RWPE2 (cell line): Measurements from ENCODE around the gene CDS2.

ENCODE experiments used
- ATAC-seq: fragments of 200-7000 bp; cut with Tn5 transposase; 3 replicates; pipeline ENCODE4 v1.9.1; 2021; ENCODE audit warnings: low read depth
- DNase-seq: peaks from one replicate; pipeline ENCODE4 v3.0.0-alpha.2; 2020; ENCODE audit warnings: low spot score
- H3K27ac ChIP-seq: fragments of 450-650 bp; 2 replicates; pipeline ENCODE4 v1.5.1; 2017; ENCODE audit warnings: mild to moderate bottlenecking; ENCODE audit not compliant: poor library complexity, severe bottlenecking
- H3K27me3 ChIP-seq: fragments of 250-450 bp; sonication (Bioruptor Pico); 2 replicates; pipeline ENCODE4 v1.5.1; 2021; ENCODE audit warnings: mild to moderate bottlenecking, moderate library complexity; ENCODE audit not compliant: insufficient read depth, poor library complexity, severe bottlenecking
- H3K36me3 ChIP-seq: fragments of 250-450 bp; sonication (Bioruptor Pico); 2 replicates; pipeline ENCODE4 v1.5.1; 2020; ENCODE audit warnings: low read depth, mild to moderate bottlenecking, moderate library complexity
- H3K4me1 ChIP-seq: fragments of 250-450 bp; sonication (Bioruptor Pico); 2 replicates; pipeline ENCODE4 v1.5.1; 2021; ENCODE audit warnings: mild to moderate bottlenecking, moderate library complexity; ENCODE audit not compliant: insufficient read depth, poor library complexity, severe bottlenecking
- H3K4me3 ChIP-seq: fragments of 250-450 bp; sonication (Bioruptor Pico); 2 replicates; pipeline ENCODE4 v1.5.1; 2021; ENCODE audit warnings: mild to moderate bottlenecking, moderate library complexity; ENCODE audit not compliant: severe bottlenecking
- H3K9me3 ChIP-seq: fragments of 250-450 bp; sonication (Bioruptor Pico); 2 replicates; pipeline ENCODE4 v1.5.1; 2021; ENCODE audit warnings: mild to moderate bottlenecking, moderate library complexity; ENCODE audit not compliant: severe bottlenecking
- TF ChIP-seq, protein P1 (sequence below): fragments of 450-650 bp; IDR thresholded peaks from one replicate; pipeline ENCODE4 v1.5.1; 2017; ENCODE audit warnings: mild to moderate bottlenecking, moderate library complexity; ENCODE audit not compliant: poor library complexity, severe bottlenecking

Gene CDS2

DNA sequence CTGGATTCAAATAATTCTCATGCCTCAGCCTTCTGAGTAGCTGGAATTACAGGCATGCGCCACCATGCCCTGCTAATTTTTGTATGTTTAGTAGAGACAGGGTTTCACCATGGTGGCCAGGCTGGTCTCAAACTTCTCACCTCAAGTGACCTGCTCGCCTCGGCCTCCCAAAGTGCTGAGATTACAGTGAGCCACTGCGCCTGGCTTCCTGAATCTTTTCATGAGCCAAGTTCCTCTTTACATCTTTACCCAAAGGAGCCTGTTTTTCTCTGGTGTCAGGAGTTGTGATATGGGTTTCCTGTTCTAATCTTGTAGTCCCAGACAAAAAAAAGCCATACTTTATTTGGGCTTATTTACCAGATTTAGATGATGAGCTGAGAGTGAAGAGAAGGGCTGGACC is 41.4 kb upstream of the CDS2 start:
- Histone ChIP-seq H3K27me3 (no peaks in the 10 kb centered on the region), H3K27ac (no peak overlapping the region), H3K9me3 (no peaks in the 10 kb centered on the region), H3K36me3 (no peaks in the 10 kb centered on the region), H3K4me3 (no peak overlapping the region), H3K4me1 (no peaks in the 10 kb centered on the region)
- TF ChIP-seq, protein P1, sequence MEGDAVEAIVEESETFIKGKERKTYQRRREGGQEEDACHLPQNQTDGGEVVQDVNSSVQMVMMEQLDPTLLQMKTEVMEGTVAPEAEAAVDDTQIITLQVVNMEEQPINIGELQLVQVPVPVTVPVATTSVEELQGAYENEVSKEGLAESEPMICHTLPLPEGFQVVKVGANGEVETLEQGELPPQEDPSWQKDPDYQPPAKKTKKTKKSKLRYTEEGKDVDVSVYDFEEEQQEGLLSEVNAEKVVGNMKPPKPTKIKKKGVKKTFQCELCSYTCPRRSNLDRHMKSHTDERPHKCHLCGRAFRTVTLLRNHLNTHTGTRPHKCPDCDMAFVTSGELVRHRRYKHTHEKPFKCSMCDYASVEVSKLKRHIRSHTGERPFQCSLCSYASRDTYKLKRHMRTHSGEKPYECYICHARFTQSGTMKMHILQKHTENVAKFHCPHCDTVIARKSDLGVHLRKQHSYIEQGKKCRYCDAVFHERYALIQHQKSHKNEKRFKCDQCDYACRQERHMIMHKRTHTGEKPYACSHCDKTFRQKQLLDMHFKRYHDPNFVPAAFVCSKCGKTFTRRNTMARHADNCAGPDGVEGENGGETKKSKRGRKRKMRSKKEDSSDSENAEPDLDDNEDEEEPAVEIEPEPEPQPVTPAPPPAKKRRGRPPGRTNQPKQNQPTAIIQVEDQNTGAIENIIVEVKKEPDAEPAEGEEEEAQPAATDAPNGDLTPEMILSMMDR: no peak
- ATAC-seq (no peak), DNase-seq (no peak)

DNA sequence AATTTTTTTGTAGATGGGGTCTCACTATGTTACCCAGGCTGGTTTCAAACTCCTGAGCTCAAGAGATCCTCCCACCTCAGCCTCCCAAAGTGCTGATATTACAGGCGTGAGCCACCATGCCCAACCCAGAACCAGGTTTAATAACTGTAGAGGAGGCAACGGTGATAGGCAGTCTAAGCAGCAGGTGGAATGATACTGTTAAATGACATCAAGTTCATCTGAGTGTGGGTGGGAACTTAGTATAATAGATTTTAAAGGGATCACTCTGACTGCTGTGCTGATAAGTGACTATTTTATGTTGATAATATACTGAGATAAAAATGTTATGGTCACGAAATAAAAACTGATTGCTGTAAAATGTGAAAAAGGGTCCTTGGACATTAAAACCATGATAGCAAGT is 38.1 kb upstream of the CDS2 start:
- no peak overlapping the region for H3K27ac ChIP-seq
- no peak overlapping the region for H3K4me3 ChIP-seq
- TF ChIP-seq, protein P1: no peak
- H3K27me3 ChIP-seq: no peaks in the 10 kb centered on the region
- no peak for ATAC-seq
- H3K36me3 ChIP-seq: no peaks in the 10 kb centered on the region; the same call in 1 of the 2 replicates
- no peaks in the 10 kb centered on the region for H3K9me3 ChIP-seq
- H3K4me1 ChIP-seq: no peaks in the 10 kb centered on the region
- DNase-seq: no peak

DNA sequence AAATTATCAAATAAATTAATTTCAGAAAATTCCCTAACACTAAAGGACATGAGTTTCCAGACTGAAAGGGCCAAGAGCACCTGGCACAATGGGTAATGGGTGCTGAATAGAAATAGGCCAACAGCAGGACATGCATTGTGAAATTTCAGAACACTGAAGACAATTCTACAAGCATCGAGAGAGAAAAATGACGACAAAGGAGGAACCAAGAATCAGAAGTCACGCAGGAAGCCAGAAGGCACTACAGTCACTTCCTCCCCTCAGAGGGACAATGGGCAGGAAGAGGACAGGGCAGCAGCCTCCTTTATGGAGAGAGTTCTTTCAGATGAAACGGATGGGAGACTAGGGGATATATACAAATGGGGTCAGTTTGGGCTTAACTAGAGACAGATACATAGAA is 36.6 kb upstream of the CDS2 start:
- no peaks in the 10 kb centered on the region for H3K27me3 ChIP-seq
- DNase-seq (no peak), ATAC-seq (0 out of 3 replicates have a peak, but pooled peaks have one; percentile 20)
- H3K27ac ChIP-seq: no peak overlapping the region
- TF ChIP-seq, protein P1: no peak
- H3K9me3 ChIP-seq: no peaks in the 10 kb centered on the region
- no peaks in the 10 kb centered on the region; the same call in 1 of the 2 replicates for H3K36me3 ChIP-seq
- H3K4me3 ChIP-seq: no peak overlapping the region
- H3K4me1 ChIP-seq: no peaks in the 10 kb centered on the region

DNA sequence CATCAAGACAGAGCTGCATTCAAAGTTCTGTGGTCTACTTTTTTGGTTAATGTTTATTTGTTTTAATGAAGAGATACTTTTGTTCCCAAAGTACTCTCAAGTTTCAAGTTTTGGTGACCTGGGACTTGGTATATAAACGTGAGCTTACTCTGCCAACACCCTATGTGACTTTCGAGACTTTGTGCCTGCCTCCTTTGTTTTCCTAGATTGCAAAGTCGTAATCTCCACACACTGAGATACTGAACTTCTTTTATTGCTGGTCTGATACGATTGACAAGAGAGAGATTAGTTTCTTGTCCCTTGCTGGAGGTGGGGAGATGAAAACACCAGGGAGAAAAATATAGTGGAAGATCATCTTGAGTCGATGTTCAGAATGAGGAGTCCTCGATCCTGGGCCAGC is 34.9 kb upstream of the CDS2 start:
- TF ChIP-seq, protein P1: no peak
- H3K27me3 ChIP-seq: no peaks in the 10 kb centered on the region
- ATAC-seq: no peak

DNA sequence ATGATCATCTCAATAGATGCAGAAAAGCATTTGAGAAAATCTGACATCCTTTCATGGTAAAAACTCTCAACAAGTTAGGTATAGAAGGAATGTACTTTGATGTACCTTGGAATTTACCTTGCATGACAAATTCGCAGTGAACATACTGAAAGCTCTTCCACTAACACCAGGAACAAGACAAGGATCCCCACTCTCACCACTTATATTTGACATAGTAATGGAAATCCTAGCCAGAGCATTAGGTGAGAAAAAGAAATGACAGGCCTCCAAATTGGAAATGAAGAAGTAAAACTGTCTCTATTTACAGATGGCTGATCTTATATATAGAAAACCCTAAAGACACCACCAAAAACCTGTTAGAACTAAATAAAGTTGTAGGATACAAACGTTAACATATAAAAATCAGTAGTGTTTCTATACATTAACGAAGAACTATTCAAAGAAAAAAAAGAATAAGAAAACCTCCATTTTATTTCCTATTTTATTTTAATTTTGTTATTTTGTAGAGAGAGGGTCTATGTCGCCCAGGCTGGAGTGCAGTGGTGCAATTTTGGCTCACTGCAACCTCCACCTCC is 34.0 kb upstream of the CDS2 start:
- H3K4me1 ChIP-seq: no peaks in the 10 kb centered on the region
- no peaks in the 10 kb centered on the region for H3K9me3 ChIP-seq
- no peak overlapping the region for H3K4me3 ChIP-seq
- H3K27ac ChIP-seq: no peak overlapping the region
- H3K27me3 ChIP-seq: no peaks in the 10 kb centered on the region
- DNase-seq (no peak), ATAC-seq (no peak)
- TF ChIP-seq, protein P1: no peak
- H3K36me3 ChIP-seq: peaks cover 10% of the 10 kb centered on the region

More for the DNA sequence above, 34.9 kb upstream of the CDS2 start:
- no peak for DNase-seq
- H3K27ac ChIP-seq: no peak overlapping the region
- no peaks in the 10 kb centered on the region for H3K9me3 ChIP-seq
- H3K36me3 ChIP-seq: peaks cover 4% of the 10 kb centered on the region
- no peaks in the 10 kb centered on the region for H3K4me1 ChIP-seq
- no peak overlapping the region for H3K4me3 ChIP-seq
